SU-DHL-6 (cell line): ENCODE results near the gene LMO7.

Source experiments
- CTCF ChIP-seq: fragments of 200-600 bp; sonication (generic); IDR thresholded peaks from one replicate; pipeline ENCODE4 v1.5.1; 2017; ENCODE audit warnings: antibody characterized with exemption, mild to moderate bottlenecking, low read length, moderate library complexity; ENCODE audit not compliant: insufficient read depth, poor library complexity, severe bottlenecking
- EZH2phosphoT487 ChIP-seq: fragments of 200-600 bp; sonication (generic), shearing (Covaris generic); conservative IDR thresholded peaks from 2 replicates; pipeline ENCODE4 v1.6.1; 2018; ENCODE audit warnings: mild to moderate bottlenecking, antibody characterized with exemption, low read length, moderate library complexity, mixed read lengths

GRCh38 chr13:75693227-75693626 is 57.1 kb downstream of the LMO7 start:
- TF ChIP-seq CTCF (no peak), EZH2phosphoT487 (no peak)
